Ectodermal cell (in vitro differentiated cells): Measurements from ENCODE around the gene MYO1E.

Experiments used
- H3K27ac ChIP-seq: 2 replicates; pipeline ENCODE4 v1.7.0; 2013; ENCODE audit warnings: mild to moderate bottlenecking, low read depth, low read length; ENCODE audit not compliant: insufficient read depth, poor library complexity, severe bottlenecking
- H3K27me3 ChIP-seq: 2 replicates; pipeline ENCODE4 v1.7.0; 2013; ENCODE audit warnings: mild to moderate bottlenecking, low read length; ENCODE audit not compliant: insufficient read depth, control insufficient read depth, poor library complexity, severe bottlenecking
- H3K36me3 ChIP-seq: one replicate; pipeline ENCODE4 v1.7.0; 2013; ENCODE audit warnings: low read length; ENCODE audit not compliant: control insufficient read depth, insufficient read depth
- H3K4me1 ChIP-seq: one replicate; pipeline ENCODE4 v1.7.0; 2013; ENCODE audit warnings: low read length; ENCODE audit not compliant: control insufficient read depth, insufficient read depth
- H3K4me3 ChIP-seq: 2 replicates; pipeline ENCODE4 v1.7.0; 2013; ENCODE audit warnings: low read depth, low read length, control low read depth; ENCODE audit not compliant: insufficient read depth
- H3K9me3 ChIP-seq: 2 replicates; pipeline ENCODE4 v1.7.0; 2013; ENCODE audit warnings: mild to moderate bottlenecking, low read length, moderate library complexity; ENCODE audit not compliant: control insufficient read depth
- WGBS, 2 experiments: methylation state at CpG; one replicate each; pipeline ENCODE4 v1.1.7; 2013; ENCODE audit warnings: missing lambda C conversion rate in 2 of 2; 5-methylcytosine and 5-hydroxymethylcytosine counted together

Gene MYO1E

GRCh38 chr15:59221511-59222505, 150.9 kb downstream of the MYO1E start:
- 89 to 93% methylated on average over 5 of the region's 5 CpGs for WGBS, 2 experiments
- Histone ChIP-seq H3K9me3 (no peaks in the 10 kb centered on the region), H3K27ac (no peak overlapping the region), H3K4me3 (no peak overlapping the region), H3K36me3 (no peaks in the 10 kb centered on the region), H3K4me1 (no peaks in the 10 kb centered on the region), H3K27me3 (no peaks in the 10 kb centered on the region)

DNA sequence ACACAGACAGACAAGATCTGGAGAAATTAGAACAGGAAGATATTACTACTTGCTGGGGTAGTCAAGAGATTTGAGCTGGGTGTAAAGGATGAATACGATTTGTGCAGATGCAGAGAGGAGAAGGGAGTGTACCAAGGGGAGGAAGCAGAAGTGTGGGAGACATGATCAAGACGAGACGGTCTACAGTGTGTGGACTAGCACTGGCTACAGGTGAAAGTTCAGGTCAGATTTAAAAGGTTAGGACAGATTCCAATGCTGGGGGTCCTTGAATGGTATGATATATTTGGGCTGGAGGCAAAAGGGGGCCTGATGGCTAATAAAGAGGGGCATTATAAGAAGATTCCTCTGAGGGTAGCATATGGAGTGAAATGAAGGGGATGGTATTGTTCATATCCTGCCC, 154.0 kb downstream of the MYO1E start:
- Histone ChIP-seq H3K4me3 (no peak overlapping the region), H3K4me1 (no peaks in the 10 kb centered on the region), H3K36me3 (no peaks in the 10 kb centered on the region), H3K9me3 (no peaks in the 10 kb centered on the region), H3K27ac (no peak overlapping the region), H3K27me3 (no peaks in the 10 kb centered on the region)
- 94 to 97% methylated on average over 3 of the region's 3 CpGs for WGBS, 2 experiments

- no peaks in the 10 kb centered on the region for H3K4me1 ChIP-seq
- no peaks in the 10 kb centered on the region for H3K36me3 ChIP-seq
- WGBS, 2 experiments: 94 to 97% methylated on average over 14 of the region's 14 CpGs
- no peaks in the 10 kb centered on the region for H3K9me3 ChIP-seq
- no peak overlapping the region for H3K4me3 ChIP-seq
- no peaks in the 10 kb centered on the region for H3K27me3 ChIP-seq
- H3K27ac ChIP-seq: no peak overlapping the region
Measured at GRCh38 chr15:59217876-59218498, 154.7 kb downstream of the MYO1E start.

GRCh38 chr15:59216911-59217310, 155.8 kb downstream of the MYO1E start:
- no peaks in the 10 kb centered on the region for H3K36me3 ChIP-seq

GRCh38 chr15:59210186-59210585, 162.5 kb downstream of the MYO1E start:
- H3K36me3 ChIP-seq: no peaks in the 10 kb centered on the region
- H3K27me3 ChIP-seq: no peaks in the 10 kb centered on the region
- no peaks in the 10 kb centered on the region for H3K9me3 ChIP-seq
- H3K4me3 ChIP-seq: no peak overlapping the region
- H3K4me1 ChIP-seq: no peaks in the 10 kb centered on the region
- no peak overlapping the region for H3K27ac ChIP-seq
- WGBS, 2 experiments: 98% methylated on average over 2 of the region's 2 CpGs

More at GRCh38 chr15:59216911-59217310, 155.8 kb downstream of the MYO1E start:
- H3K27ac ChIP-seq: no peak overlapping the region
- H3K4me3 ChIP-seq: no peak overlapping the region
- 93 to 95% methylated on average over 4 to 5 of the region's 5 CpGs for WGBS, 2 experiments
- H3K9me3 ChIP-seq: no peaks in the 10 kb centered on the region
- H3K4me1 ChIP-seq: no peaks in the 10 kb centered on the region
- H3K27me3 ChIP-seq: no peaks in the 10 kb centered on the region

DNA sequence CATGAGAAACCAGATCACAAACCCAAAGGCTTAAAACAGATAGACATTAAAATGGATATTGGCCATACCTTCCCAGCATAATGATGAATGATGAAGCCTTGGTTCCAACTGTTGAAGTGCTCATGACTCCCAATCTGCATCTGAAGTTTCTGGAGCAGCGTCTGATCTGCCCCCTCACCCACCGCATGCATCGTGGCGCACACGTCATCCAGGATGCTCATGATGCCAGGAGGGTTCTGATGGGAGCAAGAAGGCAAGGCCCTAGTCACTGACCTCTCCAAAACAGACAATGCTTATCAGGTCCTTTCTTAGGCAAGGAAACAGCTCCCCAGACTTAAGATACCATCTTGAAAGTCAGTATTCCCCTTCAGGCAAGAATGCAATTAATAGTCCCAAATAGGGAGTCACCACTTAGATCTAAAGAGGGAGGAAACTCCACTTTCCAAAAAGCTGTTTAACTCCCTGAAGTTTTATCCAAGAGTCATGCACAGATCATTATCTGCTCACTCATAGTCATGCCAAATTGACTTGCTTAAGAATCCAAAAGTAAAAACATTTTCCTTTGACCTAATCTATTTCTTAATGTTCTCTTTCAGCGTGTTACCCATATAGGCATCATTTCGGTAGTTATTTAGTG, 163.9 kb downstream of the MYO1E start:
- no peak overlapping the region for H3K4me3 ChIP-seq
- H3K27me3 ChIP-seq: no peaks in the 10 kb centered on the region
- no peaks in the 10 kb centered on the region for H3K9me3 ChIP-seq
- no peaks in the 10 kb centered on the region for H3K36me3 ChIP-seq
- H3K4me1 ChIP-seq: no peaks in the 10 kb centered on the region
- WGBS, 2 experiments: 95 to 96% methylated on average over 7 of the region's 7 CpGs
- H3K27ac ChIP-seq: no peak overlapping the region

DNA sequence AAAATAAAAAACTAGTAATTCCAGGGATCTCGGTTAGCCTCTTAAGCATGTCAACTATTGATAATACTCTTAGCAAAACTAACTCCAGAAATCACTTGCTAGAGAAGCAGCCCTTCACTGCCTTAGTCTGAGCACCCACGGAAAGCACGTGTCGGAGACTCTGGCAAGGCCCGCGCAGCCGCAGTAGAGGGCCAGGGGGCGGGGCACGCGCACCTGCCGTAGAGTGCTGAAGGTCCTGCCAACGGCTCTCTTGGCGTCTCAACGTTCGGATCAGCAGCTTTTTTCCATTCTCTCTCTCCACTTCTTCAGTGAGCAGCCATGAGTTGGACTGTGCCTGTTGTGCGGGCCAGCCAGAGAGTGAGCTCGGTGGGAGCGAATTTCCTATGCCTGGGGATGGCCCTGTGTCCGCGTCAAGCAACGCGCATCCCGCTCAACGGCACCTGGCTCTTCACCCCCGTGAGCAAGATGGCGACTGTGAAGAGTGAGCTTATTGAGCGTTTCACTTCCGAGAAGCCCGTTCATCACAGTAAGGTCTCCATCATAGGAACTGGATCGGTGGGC, 166.0 kb downstream of the MYO1E start, which contains the start of gene LDHAL6B:
Gene LDHAL6B (plus strand): TSS at position 221 of the 561 bp plus-strand sequence. CDS start 98 bp downstream, at position 319.
- Histone ChIP-seq H3K4me3 (no peak within 1 kb of the TSS), H3K4me1 (no peaks in the 10 kb centered on the region), H3K27ac (no peak within 1 kb of the TSS), H3K27me3 (no peaks in the 10 kb centered on the region), H3K36me3 (no peaks in the 10 kb centered on the region), H3K9me3 (no peaks in the 10 kb centered on the region)
- WGBS, 2 experiments: 96% methylated on average over 30 of the region's 30 CpGs

DNA sequence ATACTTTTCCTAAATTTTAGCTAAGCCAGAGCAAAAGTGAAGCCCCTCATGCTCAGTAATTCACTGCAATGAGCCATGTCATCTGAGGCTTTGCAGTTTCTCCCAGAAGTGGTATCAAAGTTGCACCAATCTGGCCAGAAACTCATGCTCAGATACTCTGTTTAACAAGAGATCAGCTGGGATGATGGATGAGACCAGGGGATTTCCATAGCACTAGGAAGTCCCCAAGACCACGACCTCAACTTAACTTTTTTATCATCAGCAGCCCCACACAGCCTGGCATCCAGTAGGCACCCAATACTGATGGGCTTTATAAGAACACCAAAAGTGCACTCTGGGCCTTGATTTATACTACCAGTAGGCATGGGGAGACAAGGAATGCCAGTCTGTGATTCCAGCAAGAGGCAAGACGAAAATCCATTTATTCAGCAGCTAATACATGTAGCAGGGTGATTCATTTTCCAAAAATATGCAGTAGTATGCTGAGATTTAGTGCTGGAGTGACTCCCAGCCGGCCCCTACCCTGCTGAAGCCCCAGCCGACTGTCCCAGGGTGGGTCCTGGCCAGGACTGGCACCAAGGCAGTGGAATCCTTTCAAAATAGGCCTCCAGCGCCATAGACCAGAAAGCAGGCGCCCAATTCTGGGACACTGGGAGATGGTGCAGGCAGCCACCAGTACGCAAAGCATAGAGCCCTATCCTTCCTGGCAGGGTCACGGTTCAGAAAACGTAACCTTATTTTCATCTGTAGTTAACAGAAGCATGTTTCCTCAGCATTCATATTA, 166.6 kb downstream of the MYO1E start:
- 88 to 89% methylated on average over 9 of the region's 9 CpGs for WGBS, 2 experiments

GRCh38 chr15:59203657-59204056, 169.0 kb downstream of the MYO1E start:
- Histone ChIP-seq H3K9me3 (no peaks in the 10 kb centered on the region), H3K4me3 (no peak overlapping the region), H3K36me3 (no peaks in the 10 kb centered on the region), H3K4me1 (no peaks in the 10 kb centered on the region), H3K27ac (no peak overlapping the region), H3K27me3 (no peaks in the 10 kb centered on the region)
- 90 to 91% methylated on average over 3 of the region's 3 CpGs for WGBS, 2 experiments

More for the DNA sequence above, 166.6 kb downstream of the MYO1E start:
- H3K36me3 ChIP-seq: no peaks in the 10 kb centered on the region
- H3K4me1 ChIP-seq: no peaks in the 10 kb centered on the region
- no peaks in the 10 kb centered on the region for H3K27me3 ChIP-seq
- no peaks in the 10 kb centered on the region for H3K9me3 ChIP-seq
- no peak overlapping the region for H3K27ac ChIP-seq
- no peak overlapping the region for H3K4me3 ChIP-seq
